Natural killer cell (primary cell): ENCODE measurements around the gene TICAM1. TPM values are rescaled to one million over a fixed set of nuclear protein-coding genes. Genes with fewer than 3 reads are reported as not detected.

Source experiments
- ATAC-seq, 3 donors: fragments of 150-1000 bp in 2 of 3; fragments of 200-7000 bp in 1 of 3; cut with Tn5 transposase; 1 replicate in 1 of 3; 2 replicates in 2 of 3; pipeline ENCODE4 v1.10.0; 2021; ENCODE audit warnings: mild to moderate bottlenecking in 2 of 3, moderate library complexity in 2 of 3
- DNase-seq, 2 donors: peaks; one replicate each; pipeline versions ENCODE4 v3.0.0 to v3.0.0-alpha.2; 2013 to 2021; ENCODE audit warnings: mixed read lengths in 1 of 2
- H3K27ac ChIP-seq: one replicate; pipeline ENCODE4 v1.5.1; 2013; ENCODE audit warnings: mild to moderate bottlenecking, low read length
- H3K27me3 ChIP-seq: one replicate; pipeline ENCODE4 v1.6.1; 2013; ENCODE audit warnings: low read length; ENCODE audit not compliant: control insufficient read depth, insufficient read depth
- H3K36me3 ChIP-seq: one replicate; pipeline ENCODE4 v1.6.1; 2013; ENCODE audit warnings: low read length; ENCODE audit not compliant: control insufficient read depth, insufficient read depth
- H3K4me1 ChIP-seq: one replicate; pipeline ENCODE4 v1.6.1; 2013; ENCODE audit warnings: low read length; ENCODE audit not compliant: control insufficient read depth, insufficient read depth
- H3K4me3 ChIP-seq: one replicate; pipeline ENCODE4 v1.5.1; 2013; ENCODE audit warnings: low read length
- H3K9me3 ChIP-seq: one replicate; pipeline ENCODE4 v1.6.1; 2013; ENCODE audit warnings: low read length; ENCODE audit not compliant: control insufficient read depth, insufficient read depth
- H3K27ac Mint-ChIP-seq, 2 donors: one replicate each; pipeline ENCODE4 v1.8.0; 2022; ENCODE audit warnings: mild to moderate bottlenecking in 2 of 2, mixed read lengths in 2 of 2, moderate library complexity in 1 of 2
- H3K27me3 Mint-ChIP-seq, 2 donors: one replicate each; pipeline ENCODE4 v1.8.0; 2022; ENCODE audit warnings: low read depth in 2 of 2, mixed read lengths in 2 of 2
- H3K36me3 Mint-ChIP-seq: one replicate; pipeline ENCODE4 v1.8.0; 2022; ENCODE audit warnings: mixed read lengths
- H3K4me1 Mint-ChIP-seq, 2 donors: one replicate each; pipeline ENCODE4 v1.8.0; 2022; ENCODE audit warnings: mixed read lengths in 2 of 2
- H3K4me3 Mint-ChIP-seq: one replicate; pipeline ENCODE4 v1.8.0; 2022; ENCODE audit warnings: mild to moderate bottlenecking, moderate library complexity, mixed read lengths
- H3K9me3 Mint-ChIP-seq, 2 donors: one replicate each; pipeline ENCODE4 v1.8.0; 2022; ENCODE audit warnings: mixed read lengths in 2 of 2
- CTCF ChIP-seq: fragments of 200-600 bp; IDR thresholded peaks from one replicate; pipeline ENCODE4 v1.8.0; 2022; ENCODE audit warnings: antibody characterized with exemption
- WGBS: methylation state at CpG from one replicate; pipeline ENCODE4 v1.1.7; 2013; ENCODE audit warnings: missing lambda C conversion rate; ENCODE audit not compliant: insufficient coverage; 5-methylcytosine and 5-hydroxymethylcytosine counted together
- intact Hi-C: fragments of 100-400 bp; cut with micrococcal nuclease; formaldehyde crosslinking; loops from one replicate; pipeline ENCODE4 v1.14.2; 2022
- total RNA-seq, 4 donors: library from RNA; stranded (reverse); fragments of 120-200 nt in 1 of 4; gene quantifications; one replicate each; pipeline versions ENCODE4 v1.2.3 to v1.2.4, GENCODE V29; 2013 to 2022

Gene TICAM1
- total RNA-seq, 3 donors from 2014 or later (not counting 1 experiment from before 2014, with no cell fraction given): 22.6 to 24.8 (median 22.7) TPM

GRCh38 chr19:4816202-4816949, 15.1 kb downstream of the TICAM1 start:
- Histone ChIP-seq H3K9me3 (no peaks in the 10 kb centered on the region), H3K27ac (no peak overlapping the region), H3K36me3 (peaks cover 17% of the 10 kb centered on the region), H3K4me3 (no peak overlapping the region), H3K27me3 (no peaks in the 10 kb centered on the region), H3K4me1 (peaks cover 16% of the 10 kb centered on the region)
- H3K4me3 Mint-ChIP-seq: no peak overlapping the region
- no peak for TF ChIP-seq CTCF
- intact Hi-C loops: no loop called here
- no peaks in the 10 kb centered on the region for H3K27me3 Mint-ChIP-seq
- no peak for DNase-seq
- no peaks in the 10 kb centered on the region for H3K9me3 Mint-ChIP-seq
- 96% methylated on average over 35 of the region's 35 CpGs for WGBS
- ATAC-seq: no peak
- H3K27ac Mint-ChIP-seq: peak overlapping the region; percentile 26 to 73
- peaks cover 5 to 17% of the 10 kb centered on the region in 2 donors for H3K4me1 Mint-ChIP-seq
- no peaks in the 10 kb centered on the region for H3K36me3 Mint-ChIP-seq

- WGBS: 37% methylated on average over 27 of the region's 28 CpGs
- Histone ChIP-seq H3K4me1 (peaks cover 16% of the 10 kb centered on the region), H3K36me3 (peaks cover 17% of the 10 kb centered on the region), H3K27me3 (no peaks in the 10 kb centered on the region), H3K4me3 (peak overlapping the region; percentile 23), H3K9me3 (no peaks in the 10 kb centered on the region), H3K27ac (peak overlapping the region; percentile 2)
- H3K36me3 Mint-ChIP-seq: no peaks in the 10 kb centered on the region
- H3K27ac Mint-ChIP-seq: peak overlapping the region; percentile 10 to 73
- H3K9me3 Mint-ChIP-seq: no peaks in the 10 kb centered on the region
- DNase-seq: peak; percentile 61 to 89
- intact Hi-C loops: no loop called here
- H3K27me3 Mint-ChIP-seq: no peaks in the 10 kb centered on the region
- H3K4me3 Mint-ChIP-seq: peak overlapping the region; percentile 68
- no peak for TF ChIP-seq CTCF
- peaks cover 5 to 20% of the 10 kb centered on the region in 2 donors for H3K4me1 Mint-ChIP-seq
- ATAC-seq: peak; percentile 84 to 87 (median 85)
These were observed 15.9 kb downstream of the TICAM1 start for GRCh38 chr19:4815426-4816201.

- no peaks in the 10 kb centered on the region for H3K36me3 Mint-ChIP-seq
- ATAC-seq: no peak
- intact Hi-C loops: no loop called here
- H3K27ac ChIP-seq: no peak overlapping the region
- H3K27me3 ChIP-seq: no peaks in the 10 kb centered on the region
- peaks cover 17% of the 10 kb centered on the region for H3K36me3 ChIP-seq
- H3K4me1 Mint-ChIP-seq: peaks cover 5 to 22% of the 10 kb centered on the region in 2 donors
- no peaks in the 10 kb centered on the region for H3K27me3 Mint-ChIP-seq
- peaks cover 16% of the 10 kb centered on the region for H3K4me1 ChIP-seq
- no peak for TF ChIP-seq CTCF
- no peaks in the 10 kb centered on the region for H3K9me3 Mint-ChIP-seq
- WGBS: 74% methylated on average over 7 of the region's 7 CpGs
- peak overlapping the region; percentile 68 for H3K4me3 Mint-ChIP-seq
- no peak overlapping the region for H3K4me3 ChIP-seq
- DNase-seq: no peak
- H3K27ac Mint-ChIP-seq: peak overlapping the region; percentile 10 to 73
- H3K9me3 ChIP-seq: no peaks in the 10 kb centered on the region
These were observed 16.7 kb downstream of the TICAM1 start for GRCh38 chr19:4814625-4815425.
